Femur (tissue), 1 donor: ENCODE results near the gene PRSS48.
"Not testable (repeated sequence)": the region's sequence is repeated elsewhere in the genome, so short reads cannot be mapped to it uniquely, and the experiment has no call there.

Experiments used
- DNase-seq: peaks from one replicate; pipeline ENCODE4 v3.0.0-alpha.2; 2017

Gene PRSS48

GRCh38 chr4:151319490-151319889, 42.5 kb downstream of the PRSS48 start:
- DNase-seq, result no peak

- DNase-seq, result no peak
Measured at GRCh38 chr4:151321586-151321985, 44.6 kb downstream of the PRSS48 start.

DNA sequence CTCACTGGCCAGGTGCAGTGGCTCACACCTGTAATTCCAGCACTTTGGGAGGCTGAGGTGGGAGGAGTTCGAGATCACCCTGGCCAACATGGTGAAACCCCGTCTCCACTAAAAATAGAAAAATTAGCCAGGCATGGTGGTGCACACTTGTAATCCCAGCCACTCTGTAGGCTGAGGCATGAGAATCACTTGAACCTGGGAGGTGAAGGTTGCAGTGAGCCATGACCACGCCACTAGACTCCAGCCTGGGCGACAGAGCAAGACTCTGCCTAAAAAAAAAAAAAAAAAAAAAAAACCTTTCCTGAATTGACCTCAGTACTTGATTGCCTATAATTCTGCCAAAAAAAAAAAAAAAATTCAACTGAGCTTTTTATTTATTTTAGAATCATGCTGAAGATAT, 45.2 kb downstream of the PRSS48 start:
- DNase-seq, result not testable (repeated sequence)

DNA sequence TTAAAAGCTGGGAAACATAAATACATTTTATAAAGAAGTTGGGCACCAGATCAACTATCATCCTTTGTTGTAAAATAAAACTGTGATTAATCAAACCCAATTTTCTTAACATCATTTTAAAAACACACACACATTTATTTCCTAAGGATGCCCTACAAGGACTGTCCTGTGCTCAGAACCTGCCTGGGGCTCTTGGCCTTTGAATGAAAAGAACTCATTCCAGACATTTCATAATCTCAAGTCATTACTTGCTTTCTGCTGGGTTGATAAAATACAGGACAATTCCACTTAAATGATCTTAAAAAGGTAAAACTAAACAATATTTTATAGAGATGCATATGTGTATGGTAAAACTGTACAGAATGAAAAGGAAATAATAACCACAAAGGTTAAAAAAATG, 45.6 kb downstream of the PRSS48 start:
- DNase-seq, result no peak

DNA sequence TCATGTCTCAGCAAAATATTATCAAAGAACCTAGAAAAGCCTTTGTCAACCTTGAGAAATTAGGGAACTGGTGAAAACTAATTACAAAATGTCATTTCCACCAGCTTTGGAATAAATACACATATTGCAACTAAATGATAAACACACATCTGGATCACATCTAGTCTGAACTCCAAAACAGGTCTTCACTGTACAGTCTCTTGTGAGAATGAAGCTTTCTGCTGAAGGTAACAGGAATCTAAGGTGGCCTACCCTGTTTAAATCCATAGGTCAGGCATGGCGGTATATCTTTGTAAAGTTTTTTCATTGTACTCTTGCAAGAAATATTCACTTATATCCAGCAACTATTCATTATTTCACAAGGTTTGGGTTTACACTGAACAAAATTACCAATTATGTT, 46.7 kb downstream of the PRSS48 start:
- DNase-seq, result no peak

DNA sequence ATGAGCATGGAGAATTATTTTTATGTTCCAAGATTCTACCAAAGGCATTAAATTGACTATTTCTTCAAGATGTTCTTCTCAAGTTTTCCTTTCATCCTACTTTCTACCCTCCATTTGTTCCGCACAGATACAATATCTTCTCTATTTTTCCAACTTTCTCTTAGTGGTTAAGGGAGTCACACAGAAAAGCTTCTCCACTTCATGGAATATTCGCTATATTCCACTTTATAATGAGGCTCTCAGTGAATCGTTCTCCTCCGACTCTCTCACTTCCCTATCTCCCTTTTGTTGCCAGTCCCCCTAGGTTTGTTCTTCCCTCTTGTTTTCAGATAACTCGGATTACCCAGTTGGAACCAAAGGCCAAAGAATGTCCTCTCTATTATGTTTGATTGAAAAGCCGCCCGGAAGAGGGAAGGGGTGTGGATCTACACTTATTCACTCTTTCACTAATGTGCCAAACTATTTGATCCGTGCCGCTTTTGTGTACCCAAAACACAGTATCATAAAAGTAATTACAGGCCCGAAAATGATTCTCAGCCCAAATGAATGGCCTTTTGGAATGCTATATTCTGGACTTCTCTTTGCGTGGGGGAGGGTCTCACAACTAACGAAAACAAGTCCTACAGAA, 47.3 kb downstream of the PRSS48 start:
- no peak for DNase-seq

- DNase-seq, result peak; percentile 43
Measured at GRCh38 chr4:151324752-151325110, 47.8 kb downstream of the PRSS48 start.

GRCh38 chr4:151325111-151325948, 48.4 kb downstream of the PRSS48 start, which contains the start of gene SH3D19:
TSS of gene SH3D19 (minus strand) at chr4:151325605. CDS start at chr4:151325352, 253 bp downstream.
- peak; percentile 84 for DNase-seq

DNA sequence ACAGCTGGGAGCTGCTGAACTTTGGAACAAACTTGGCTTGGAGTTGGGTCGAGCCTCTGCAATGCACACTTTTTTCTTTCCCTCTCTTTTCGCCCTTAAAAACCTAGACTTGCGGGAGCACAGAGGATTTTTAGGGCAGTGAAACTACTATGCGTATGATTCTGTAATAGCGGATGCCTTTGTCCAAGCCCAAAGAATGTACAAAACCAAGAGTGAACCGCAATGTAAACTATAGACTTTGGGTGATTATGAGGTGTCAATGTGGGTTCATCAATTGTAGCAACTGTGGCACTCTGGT, 48.9 kb downstream of the PRSS48 start:
- no peak for DNase-seq

GRCh38 chr4:151329217-151330007, 52.5 kb downstream of the PRSS48 start:
- no peak for DNase-seq

- no peak for DNase-seq
Measured at GRCh38 chr4:151331276-151332042, 54.5 kb downstream of the PRSS48 start.

- DNase-seq, result no peak
Measured at GRCh38 chr4:151339467-151339866, 62.5 kb downstream of the PRSS48 start.

GRCh38 chr4:151340751-151341385, 63.9 kb downstream of the PRSS48 start:
- DNase-seq, result no peak
